Activated CD4-positive, alpha-beta T cell treated with anti-CD3 and anti-CD28 coated beads for 36 hours (primary cell): ENCODE results near the gene PIK3R5. TPM values are rescaled to one million over a fixed set of nuclear protein-coding genes. Genes with fewer than 3 reads are reported as not detected.

Source experiments
- ATAC-seq: fragments of 200-7000 bp; cut with Tn5 transposase; one replicate; pipeline ENCODE4 v1.10.0; 2021; ENCODE audit warnings: mild to moderate bottlenecking, moderate library complexity
- CTCF ChIA-PET: fragments of 350-600 bp; sonication (Branson Sonifier 250); formaldehyde crosslinking; loops from one replicate; lab custom pipeline; 2021; ENCODE audit warnings: antibody characterized with exemption; lab: Charles Lee
- POLR2A ChIA-PET: fragments of 350-600 bp; sonication (Branson Sonifier 250); formaldehyde crosslinking; loops from one replicate; lab custom pipeline; 2021; ENCODE audit warnings: antibody characterized with exemption, inconsistent platforms; lab: Charles Lee
- DNase-seq: peaks from one replicate; pipeline ENCODE4 v3.0.0-alpha.2; 2020
- H3K27ac Mint-ChIP-seq: one replicate; pipeline ENCODE4 v1.8.0; 2021; ENCODE audit warnings: mixed read lengths
- H3K27me3 Mint-ChIP-seq: one replicate; pipeline ENCODE4 v1.8.0; 2021; ENCODE audit warnings: mixed read lengths
- H3K36me3 Mint-ChIP-seq: one replicate; pipeline ENCODE4 v1.8.0; 2021; ENCODE audit warnings: low read depth, mixed read lengths
- H3K4me1 Mint-ChIP-seq: one replicate; pipeline ENCODE4 v1.8.0; 2021; ENCODE audit warnings: mixed read lengths
- H3K4me3 Mint-ChIP-seq: one replicate; pipeline ENCODE4 v1.8.0; 2021; ENCODE audit warnings: mild to moderate bottlenecking, moderate library complexity, mixed read lengths
- H3K9me3 Mint-ChIP-seq: one replicate; pipeline ENCODE4 v1.8.0; 2021; ENCODE audit warnings: low read depth, mixed read lengths
- intact Hi-C, 2 experiments: fragments of 100-400 bp; cut with DNase I in 1 of 2; cut with micrococcal nuclease in 1 of 2; formaldehyde crosslinking; loops; one replicate each; pipeline versions ENCODE4 v1.14.2 to v1.15.1; 2022 to 2024; cut with DNase I, micrococcal nuclease
- total RNA-seq, 2 experiments: library from RNA; stranded (reverse); gene quantifications; one replicate each; pipeline ENCODE4 v1.2.3, GENCODE V29; 2021

Gene PIK3R5
- 10 to 100 TPM; 20.4 to 29.2 TPM for total RNA-seq

DNA sequence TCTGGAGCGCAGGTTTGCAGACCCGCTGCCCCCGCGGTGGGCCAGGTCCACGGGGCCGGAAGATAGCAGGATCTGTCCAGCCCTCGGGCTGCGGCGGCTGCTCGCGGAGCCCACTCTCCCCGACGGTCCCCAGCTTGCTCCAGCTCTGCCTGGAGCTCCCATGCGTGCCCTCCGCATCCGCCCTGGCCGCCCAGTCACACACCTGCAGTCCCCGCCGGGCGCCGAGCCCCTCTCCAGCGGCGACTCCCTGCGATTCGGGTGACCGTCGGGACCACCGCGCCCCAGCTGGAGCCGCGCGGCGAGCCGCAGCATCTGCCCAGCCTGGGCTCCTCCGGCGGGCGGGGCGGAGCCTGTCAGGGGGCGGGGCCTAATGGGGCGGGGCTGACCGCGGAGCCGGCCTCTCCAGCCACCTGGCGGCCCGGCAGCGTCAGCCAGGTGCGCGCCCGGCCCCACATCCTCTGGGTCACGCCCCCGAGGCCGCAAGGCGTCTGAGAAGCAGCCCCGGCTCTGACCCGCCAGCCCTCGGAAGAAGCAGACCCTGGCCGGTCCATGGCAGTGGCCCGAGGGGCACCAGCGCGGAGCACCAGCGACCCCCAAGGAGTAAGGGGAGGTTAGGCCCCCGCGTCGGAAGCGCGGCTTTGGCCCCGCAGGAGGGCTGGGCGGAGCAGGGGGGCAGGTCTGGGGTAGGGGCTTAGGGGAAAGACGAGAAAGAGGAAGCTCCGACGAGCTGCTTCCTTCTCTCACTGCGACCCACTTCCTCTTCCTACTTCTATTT lies at the start of gene PIK3R5:
Gene PIK3R5 (minus strand): TSS at position 314 of the 775 bp plus-strand sequence. CDS start 54,213 bp downstream, outside the sequence.
- POLR2A ChIA-PET = no interaction called here
- Mint-ChIP-seq H3K4me3 (peak within 1 kb of the TSS; percentile 81), H3K36me3 (peaks cover 15% of the 10 kb centered on the region), H3K9me3 (peaks cover 13% of the 10 kb centered on the region), H3K27ac (peak within 1 kb of the TSS; percentile 87), H3K4me1 (peaks cover 46% of the 10 kb centered on the region), H3K27me3 (no peaks in the 10 kb centered on the region)
- peak; percentile 76 for ATAC-seq
- CTCF ChIA-PET = interaction anchor here (0.5 to 2.1 kb wide), 4 partner anchors 12 to 587 kb away, joined by 3 to 6 read pairs (median 4); no protein-coding TSS in a partner anchor
- DNase-seq = peak; percentile 91
- intact Hi-C loops = loop anchor here (1.0 to 2.0 kb wide), 6 partner anchors 11 to 80 kb away; no protein-coding TSS in a partner anchor

- H3K4me1 Mint-ChIP-seq = no peaks in the 10 kb centered on the region
- no peak for DNase-seq
- POLR2A ChIA-PET = no interaction called here
Measured at GRCh38 chr17:9011001-9011400, 45.5 kb upstream of the PIK3R5 start.

DNA sequence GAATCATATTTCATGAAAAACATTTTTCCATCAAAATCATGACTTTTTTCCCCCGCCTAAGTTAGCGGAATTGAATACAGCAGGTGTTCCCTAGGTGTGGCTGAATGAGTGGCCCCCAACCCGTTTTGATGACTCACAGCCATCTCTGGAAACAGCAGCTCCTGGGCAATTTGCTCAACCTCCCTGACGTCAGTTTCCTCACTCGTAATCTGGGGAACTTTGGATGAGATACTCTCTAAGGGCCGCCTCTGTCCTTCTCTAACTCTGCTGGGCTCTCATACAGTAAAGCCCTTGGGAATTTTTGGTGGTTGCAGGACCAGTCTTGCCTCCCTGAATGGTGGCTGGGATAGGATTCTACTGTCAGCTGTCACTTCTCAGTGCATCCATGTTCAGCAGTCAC lies 44.2 kb upstream of the PIK3R5 start:
- intact Hi-C loops = no loop called here
- Mint-ChIP-seq H3K4me1 (no peaks in the 10 kb centered on the region), H3K4me3 (no peak overlapping the region), H3K27me3 (peaks cover 48% of the 10 kb centered on the region), H3K9me3 (no peaks in the 10 kb centered on the region), H3K27ac (no peak overlapping the region), H3K36me3 (no peaks in the 10 kb centered on the region)
- DNase-seq (no peak), ATAC-seq (no peak)
- POLR2A ChIA-PET = no interaction called here
- CTCF ChIA-PET = interaction anchor here (0.7 to 3.5 kb wide), 3 partner anchors 10 to 55 kb away, joined by 3 to 11 read pairs (median 3); no protein-coding TSS in a partner anchor

More at GRCh38 chr17:9011001-9011400, 45.5 kb upstream of the PIK3R5 start:
- Mint-ChIP-seq H3K27me3 (peaks cover 39% of the 10 kb centered on the region), H3K36me3 (no peaks in the 10 kb centered on the region), H3K27ac (no peak overlapping the region), H3K4me3 (no peak overlapping the region), H3K9me3 (no peaks in the 10 kb centered on the region)
- intact Hi-C loops = no loop called here
- no peak for ATAC-seq
- CTCF ChIA-PET = interaction anchor here (0.8 to 3.5 kb wide), 3 partner anchors 9 to 911 kb away, joined by 3 to 11 read pairs (median 3); no protein-coding TSS in a partner anchor

DNA sequence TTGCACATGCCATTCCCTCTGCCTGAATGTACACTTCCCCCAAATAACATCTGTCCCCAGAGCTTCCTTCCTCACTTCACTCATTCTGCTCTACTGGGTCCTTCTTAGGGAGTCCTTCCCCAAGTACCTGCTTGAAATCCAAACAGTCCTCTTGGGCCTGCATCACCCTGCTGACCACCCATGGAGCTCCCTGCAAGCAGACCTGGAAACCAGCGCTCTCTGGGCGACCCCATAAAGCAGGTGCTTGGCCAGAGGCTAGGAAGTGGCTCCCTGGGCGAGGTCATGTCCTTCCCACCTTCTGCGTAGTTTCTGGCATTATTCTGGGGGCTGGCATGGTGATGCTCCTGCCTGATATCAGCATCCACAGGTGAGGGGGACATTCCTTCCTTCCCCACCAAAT lies 43.6 kb upstream of the PIK3R5 start:
- intact Hi-C loops = no loop called here
- ChIA-PET CTCF (interaction anchor here (0.7 to 3.5 kb wide), 3 partner anchors 11 to 56 kb away, joined by 3 to 11 read pairs (median 3); no protein-coding TSS in a partner anchor), POLR2A (no interaction called here)
- no peaks in the 10 kb centered on the region for H3K36me3 Mint-ChIP-seq
- ATAC-seq (no peak), DNase-seq (no peak)
- no peak overlapping the region for H3K27ac Mint-ChIP-seq
- no peaks in the 10 kb centered on the region for H3K4me1 Mint-ChIP-seq
- no peaks in the 10 kb centered on the region for H3K9me3 Mint-ChIP-seq
- H3K4me3 Mint-ChIP-seq = no peak overlapping the region
- H3K27me3 Mint-ChIP-seq = peaks cover 50% of the 10 kb centered on the region

- DNase-seq (no peak), ATAC-seq (no peak)
- H3K27me3 Mint-ChIP-seq = peaks cover 49% of the 10 kb centered on the region
- H3K36me3 Mint-ChIP-seq = no peaks in the 10 kb centered on the region
- intact Hi-C loops = no loop called here
- no peak overlapping the region for H3K27ac Mint-ChIP-seq
- no peaks in the 10 kb centered on the region for H3K9me3 Mint-ChIP-seq
- H3K4me1 Mint-ChIP-seq = peaks cover 5% of the 10 kb centered on the region
- ChIA-PET POLR2A (no interaction called here), CTCF (interaction anchor here (0.6 kb wide), 1 partner anchor 36 kb away, joined by 4 read pairs; no protein-coding TSS in a partner anchor)
- no peak overlapping the region for H3K4me3 Mint-ChIP-seq
Measured at GRCh38 chr17:9007052-9007714, 41.7 kb upstream of the PIK3R5 start.

- intact Hi-C loops = no loop called here
- Mint-ChIP-seq H3K27me3 (peaks cover 55% of the 10 kb centered on the region), H3K36me3 (no peaks in the 10 kb centered on the region), H3K4me3 (no peak overlapping the region), H3K27ac (no peak overlapping the region), H3K4me1 (peaks cover 7% of the 10 kb centered on the region), H3K9me3 (no peaks in the 10 kb centered on the region)
- CTCF ChIA-PET = interaction anchor here (0.6 kb wide), 1 partner anchor 35 kb away, joined by 4 read pairs; no protein-coding TSS in a partner anchor
- ATAC-seq = no peak
- POLR2A ChIA-PET = no interaction called here
- no peak for DNase-seq
Measured at GRCh38 chr17:9006175-9006767, 40.8 kb upstream of the PIK3R5 start.

- ChIA-PET POLR2A (no interaction called here), CTCF (interaction anchor here (0.5 to 1.6 kb wide), 5 partner anchors 10 to 287 kb away, joined by 3 to 5 read pairs (median 4); no protein-coding TSS in a partner anchor)
- H3K36me3 Mint-ChIP-seq = no peaks in the 10 kb centered on the region
- H3K4me3 Mint-ChIP-seq = no peak overlapping the region
- no peak overlapping the region for H3K27ac Mint-ChIP-seq
- H3K9me3 Mint-ChIP-seq = no peaks in the 10 kb centered on the region
- DNase-seq (no peak), ATAC-seq (no peak)
- peaks cover 7% of the 10 kb centered on the region for H3K4me1 Mint-ChIP-seq
- peaks cover 54% of the 10 kb centered on the region for H3K27me3 Mint-ChIP-seq
- intact Hi-C loops = no loop called here
Measured at GRCh38 chr17:9004961-9005285, 39.4 kb upstream of the PIK3R5 start.

DNA sequence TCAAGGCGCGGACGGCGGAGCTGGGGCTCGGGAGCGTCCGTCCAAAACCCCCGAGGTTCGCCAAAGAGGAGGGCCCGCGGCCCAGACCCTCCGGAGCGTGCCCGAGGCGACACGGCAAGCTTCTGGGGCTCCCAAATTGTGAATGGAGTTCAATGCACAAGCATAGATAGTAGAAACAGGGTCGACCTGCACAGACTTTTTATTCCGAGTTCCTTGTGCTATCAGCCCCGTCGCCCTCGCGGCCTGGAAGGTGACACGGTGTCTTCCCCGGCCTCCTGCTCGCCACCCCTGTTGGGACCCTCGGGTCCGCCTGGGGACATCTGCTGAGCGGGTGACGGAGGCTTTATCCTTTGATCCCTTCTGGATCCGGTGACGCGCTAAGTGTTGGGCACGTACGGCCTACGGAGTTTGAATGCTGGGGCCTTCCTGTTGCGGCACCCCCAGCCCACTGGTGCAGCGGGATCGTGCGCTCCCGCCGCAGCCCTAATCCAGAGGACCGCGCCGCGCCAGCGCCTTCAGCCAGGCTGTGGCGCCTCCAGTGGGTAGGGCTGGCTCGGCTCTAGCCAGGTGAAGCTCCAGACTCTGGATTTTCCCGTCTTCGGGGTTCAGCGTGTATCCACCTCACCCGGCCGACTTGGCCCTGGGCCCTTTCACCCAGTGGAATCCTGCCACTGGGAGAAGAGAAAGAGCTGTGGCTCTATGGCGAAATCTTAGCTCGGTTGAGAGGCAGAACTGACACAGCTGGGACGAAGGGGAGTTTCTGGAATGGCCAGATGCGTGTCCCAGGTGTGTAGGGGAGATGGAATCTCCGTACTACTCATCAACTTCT lies 38.8 kb upstream of the PIK3R5 start:
- intact Hi-C loops = no loop called here
- no peaks in the 10 kb centered on the region for H3K9me3 Mint-ChIP-seq
- no peaks in the 10 kb centered on the region for H3K36me3 Mint-ChIP-seq
- ATAC-seq (no peak), DNase-seq (peak; percentile 15)
- POLR2A ChIA-PET = no interaction called here
- peaks cover 54% of the 10 kb centered on the region for H3K27me3 Mint-ChIP-seq
- H3K27ac Mint-ChIP-seq = no peak overlapping the region
- CTCF ChIA-PET = interaction anchor here (0.5 to 1.6 kb wide), 8 partner anchors 9 to 422 kb away, joined by 3 to 5 read pairs (median 4); no protein-coding TSS in a partner anchor
- peaks cover 7% of the 10 kb centered on the region for H3K4me1 Mint-ChIP-seq
- no peak overlapping the region for H3K4me3 Mint-ChIP-seq

GRCh38 chr17:9003355-9004131 lies 38.0 kb upstream of the PIK3R5 start:
- intact Hi-C loops = loop anchor here in 1 of 2 experiments (1.0 kb wide), 1 partner anchor 19 kb away; no protein-coding TSS in a partner anchor
- H3K4me3 Mint-ChIP-seq = no peak overlapping the region

More at GRCh38 chr17:9003355-9004131, 38.0 kb upstream of the PIK3R5 start:
- peaks cover 52% of the 10 kb centered on the region for H3K27me3 Mint-ChIP-seq
- no peaks in the 10 kb centered on the region for H3K36me3 Mint-ChIP-seq
- no peak for DNase-seq
- H3K9me3 Mint-ChIP-seq = no peaks in the 10 kb centered on the region
- ChIA-PET CTCF (interaction anchor here (0.6 to 1.6 kb wide), 15 partner anchors 8 to 526 kb away, joined by 3 to 7 read pairs (median 4); partner anchors contain the start of gene NTN1), POLR2A (no interaction called here)
- no peak overlapping the region for H3K27ac Mint-ChIP-seq
- peaks cover 7% of the 10 kb centered on the region for H3K4me1 Mint-ChIP-seq
- ATAC-seq = peak; percentile 26
